Body of pancreas (tissue), 4 donors: Measurements from ENCODE around the gene PKN3.

ENCODE experiments used
- CTCF ChIP-seq, 7 experiments: fragments of 450-650 bp in 4 of 7; fragments of 200-600 bp in 3 of 7; sonication (generic) in 3 of 7; IDR thresholded peaks; one replicate each; pipeline ENCODE4 v1.5.1; 2016 to 2019; ENCODE audit warnings: antibody characterized with exemption in 7 of 7
- POLR2A ChIP-seq, 3 donors: fragments of 450-650 bp; IDR thresholded peaks; one replicate each; pipeline ENCODE4 v1.6.1; 2016; ENCODE audit warnings: antibody characterized with exemption in 3 of 3, mild to moderate bottlenecking in 2 of 3

GRCh38 chr9:128685636-128686489 is 16.4 kb upstream of the PKN3 start:
- no peak for TF ChIP-seq CTCF (IDR thresholded peaks at IDR 0.05)
- no peak for TF ChIP-seq POLR2A (IDR thresholded peaks at IDR 0.05)
